Naive B cell (primary cell): ENCODE data around the gene SAMD4A. TPM values are rescaled to one million over a fixed set of nuclear protein-coding genes. Genes with fewer than 3 reads are reported as not detected.

Source experiments
- ATAC-seq, 2 donors: fragments of 150-1000 bp; cut with Tn5 transposase; 2 replicates each; pipeline ENCODE4 v1.10.0; 2021; ENCODE audit warnings: low read depth in 2 of 2, mild to moderate bottlenecking in 2 of 2, moderate library complexity in 2 of 2
- DNase-seq: peaks from one replicate; pipeline ENCODE4 v3.0.0; 2022
- H3K27ac Mint-ChIP-seq, 6 donors: one replicate each; pipeline ENCODE4 v1.8.0; 2020 to 2022; ENCODE audit warnings: mild to moderate bottlenecking in 6 of 6, mixed read lengths in 6 of 6, moderate library complexity in 5 of 6, inconsistent platforms in 2 of 6
- H3K27me3 Mint-ChIP-seq, 3 donors: one replicate each; pipeline ENCODE4 v1.8.0; 2021 to 2022; ENCODE audit warnings: mixed read lengths in 3 of 3, mild to moderate bottlenecking in 1 of 3
- H3K36me3 Mint-ChIP-seq, 2 donors: one replicate each; pipeline ENCODE4 v1.8.0; 2020 to 2022; ENCODE audit warnings: mixed read lengths in 2 of 2, inconsistent platforms in 1 of 2, mild to moderate bottlenecking in 1 of 2
- H3K4me1 Mint-ChIP-seq, 3 donors: one replicate each; pipeline ENCODE4 v1.8.0; 2020 to 2022; ENCODE audit warnings: mixed read lengths in 3 of 3, inconsistent platforms in 1 of 3, mild to moderate bottlenecking in 1 of 3, moderate library complexity in 1 of 3
- H3K4me3 Mint-ChIP-seq, 8 donors: one replicate each; pipeline ENCODE4 v1.8.0; 2020 to 2022; ENCODE audit warnings: mild to moderate bottlenecking in 8 of 8, mixed read lengths in 8 of 8, moderate library complexity in 8 of 8, inconsistent platforms in 2 of 8
- H3K9me3 Mint-ChIP-seq, 7 donors: one replicate each; pipeline ENCODE4 v1.8.0; 2020 to 2022; ENCODE audit warnings: mixed read lengths in 7 of 7, mild to moderate bottlenecking in 5 of 7, inconsistent platforms in 2 of 7, moderate library complexity in 1 of 7
- polyA plus RNA-seq, 6 donors: library from polyadenylated mRNA; unstranded; fragments of 300-500 nt; fragmentation: Illumina TruSeq; gene quantifications; one replicate each; pipeline ENCODE4 v1.2.3, GENCODE V29; 2021; ENCODE audit warnings: low read depth in 6 of 6

SAMD4A gene
- polyA plus RNA-seq, 6 donors from 2014 or later = 0.84 to 2.1 (median 1.2) TPM; not detected in 1

DNA sequence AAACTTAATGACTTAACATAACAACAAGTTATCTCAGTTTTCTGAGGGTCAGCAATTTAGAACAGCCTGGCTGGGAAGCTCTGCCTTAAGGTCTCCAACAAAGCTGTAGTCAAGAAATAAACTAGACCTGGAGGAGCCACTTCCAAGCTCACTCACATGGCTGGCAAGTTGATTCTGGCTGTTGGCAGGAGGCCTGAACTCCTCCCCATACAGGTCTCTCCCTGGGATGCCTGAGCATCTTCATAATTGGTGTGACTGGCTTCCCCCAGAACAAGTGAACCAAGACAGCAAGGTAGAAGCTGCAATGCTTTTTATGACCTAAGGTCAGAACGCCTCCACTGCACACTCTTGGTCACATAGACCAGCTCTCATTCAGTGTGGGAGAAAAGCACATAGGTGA, 128.3 kb downstream of the SAMD4A start:
- DNase-seq (no peak), ATAC-seq (no peak)
- H3K4me3 Mint-ChIP-seq = no peak overlapping the region
- peaks cover 8 to 27% (median 10%) of the 10 kb centered on the region in 3 donors for H3K4me1 Mint-ChIP-seq
- H3K27me3 Mint-ChIP-seq = no peaks in the 10 kb centered on the region
- H3K27ac Mint-ChIP-seq = no peak overlapping the region
- H3K36me3 Mint-ChIP-seq = no peaks in the 10 kb centered on the region
- no peaks in the 10 kb centered on the region for H3K9me3 Mint-ChIP-seq

GRCh38 chr14:54697001-54697400, 130.1 kb downstream of the SAMD4A start:
- peaks cover 0 to 2% of the 10 kb centered on the region in 2 donors for H3K36me3 Mint-ChIP-seq
- no peaks in the 10 kb centered on the region for H3K27me3 Mint-ChIP-seq
- DNase-seq (no peak), ATAC-seq (no peak)
- H3K4me3 Mint-ChIP-seq = no peak overlapping the region
- peak overlapping the region in 2 of 6 donors; percentile 9 to 28 for H3K27ac Mint-ChIP-seq
- H3K9me3 Mint-ChIP-seq = no peaks in the 10 kb centered on the region
- H3K4me1 Mint-ChIP-seq = peaks cover 6 to 20% (median 10%) of the 10 kb centered on the region in 3 donors

DNA sequence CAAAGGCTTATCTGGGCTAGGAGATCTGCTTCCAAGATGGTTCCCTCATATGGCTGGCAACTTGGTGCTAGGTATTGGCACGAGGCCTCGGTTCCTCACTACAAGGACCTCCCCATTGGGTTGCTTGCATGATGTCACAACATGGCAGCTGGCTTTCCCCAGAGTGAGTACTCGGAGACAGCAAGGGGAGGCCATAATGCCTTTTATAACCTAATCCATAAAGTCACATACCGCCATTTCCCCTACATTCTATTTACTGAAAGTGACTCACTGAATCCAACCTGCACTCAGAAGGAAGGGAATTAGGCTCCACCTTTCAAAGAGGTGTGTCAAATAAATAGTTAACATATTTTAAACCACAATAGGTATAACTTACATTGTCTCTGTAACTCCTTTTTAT, 130.9 kb downstream of the SAMD4A start:
- no peaks in the 10 kb centered on the region for H3K9me3 Mint-ChIP-seq
- ATAC-seq (no peak), DNase-seq (no peak)
- H3K4me3 Mint-ChIP-seq = no peak overlapping the region
- H3K4me1 Mint-ChIP-seq = peaks cover 6 to 20% (median 10%) of the 10 kb centered on the region in 3 donors
- no peaks in the 10 kb centered on the region for H3K27me3 Mint-ChIP-seq
- H3K36me3 Mint-ChIP-seq = peaks cover 0 to 7% of the 10 kb centered on the region in 2 donors
- no peak overlapping the region for H3K27ac Mint-ChIP-seq

DNA sequence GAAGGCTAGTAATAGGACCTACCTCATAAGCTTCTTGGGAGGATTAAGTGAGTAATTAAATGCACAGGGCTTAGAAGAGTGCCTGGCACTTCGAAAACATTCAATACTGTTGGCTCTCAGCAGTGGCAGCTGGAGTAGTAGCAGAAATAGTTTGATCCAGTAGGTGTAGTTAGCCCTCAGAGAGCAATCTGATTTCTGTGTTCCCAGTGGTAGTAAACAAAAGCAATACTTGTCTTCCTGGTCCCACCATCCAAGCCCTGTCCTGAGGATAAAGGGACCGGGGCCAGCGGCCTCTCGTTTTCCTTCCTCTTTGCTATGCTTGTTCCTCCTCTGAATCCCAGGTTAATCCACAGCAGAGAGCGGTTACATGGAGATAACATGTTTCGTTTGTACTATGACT, 131.6 kb downstream of the SAMD4A start:
- H3K27ac Mint-ChIP-seq = no peak overlapping the region
- no peaks in the 10 kb centered on the region for H3K27me3 Mint-ChIP-seq
- peaks cover 8 to 19% (median 9%) of the 10 kb centered on the region in 3 donors for H3K4me1 Mint-ChIP-seq
- no peak overlapping the region for H3K4me3 Mint-ChIP-seq
- peaks cover 0 to 7% of the 10 kb centered on the region in 2 donors for H3K36me3 Mint-ChIP-seq
- ATAC-seq (no peak), DNase-seq (no peak)
- H3K9me3 Mint-ChIP-seq = no peaks in the 10 kb centered on the region

- DNase-seq (no peak), ATAC-seq (no peak)
- H3K27me3 Mint-ChIP-seq = no peaks in the 10 kb centered on the region
- no peak overlapping the region for H3K4me3 Mint-ChIP-seq
- peaks cover 4 to 14% (median 8%) of the 10 kb centered on the region in 3 donors for H3K4me1 Mint-ChIP-seq
- H3K9me3 Mint-ChIP-seq = no peaks in the 10 kb centered on the region
- peaks cover 0 to 7% of the 10 kb centered on the region in 2 donors for H3K36me3 Mint-ChIP-seq
- H3K27ac Mint-ChIP-seq = peak overlapping the region in 2 of 6 donors; percentile 39 to 41
Observed at GRCh38 chr14:54698966-54699530, 132.1 kb downstream of the SAMD4A start.

DNA sequence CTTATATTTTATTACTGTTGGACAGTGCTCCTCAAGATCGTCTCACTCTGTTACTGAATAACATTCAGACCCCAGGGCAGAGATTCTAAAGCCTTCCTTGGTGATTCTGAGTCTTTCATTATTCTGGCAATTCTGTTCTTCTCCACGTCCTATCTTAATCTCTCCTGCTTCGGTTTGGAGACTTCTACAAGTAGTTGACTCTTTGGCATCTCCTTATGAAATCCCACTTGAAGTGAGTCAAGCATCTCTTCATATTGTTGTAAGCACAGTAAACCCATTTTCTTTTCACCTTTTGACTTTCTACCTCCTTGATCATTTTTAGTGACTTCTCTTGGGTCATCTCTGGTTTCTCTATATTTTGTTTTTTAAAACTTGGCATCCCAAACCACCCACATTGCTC, 132.8 kb downstream of the SAMD4A start:
- Mint-ChIP-seq H3K4me1 (peaks cover 0 to 8% (median 8%) of the 10 kb centered on the region in 3 donors), H3K9me3 (no peaks in the 10 kb centered on the region), H3K36me3 (peaks cover 0 to 7% of the 10 kb centered on the region in 2 donors), H3K27me3 (no peaks in the 10 kb centered on the region), H3K4me3 (no peak overlapping the region), H3K27ac (peak overlapping the region in 1 of 6 donors; percentile 18)
- DNase-seq (no peak), ATAC-seq (no peak)

GRCh38 chr14:54700717-54701116, 133.8 kb downstream of the SAMD4A start:
- Mint-ChIP-seq H3K9me3 (no peaks in the 10 kb centered on the region), H3K27me3 (no peaks in the 10 kb centered on the region), H3K27ac (peak overlapping the region in 1 of 6 donors; percentile 88), H3K4me3 (no peak overlapping the region), H3K36me3 (peaks cover 0 to 7% of the 10 kb centered on the region in 2 donors), H3K4me1 (peaks cover 0 to 8% (median 8%) of the 10 kb centered on the region in 3 donors)
- ATAC-seq (no peak), DNase-seq (no peak)

DNA sequence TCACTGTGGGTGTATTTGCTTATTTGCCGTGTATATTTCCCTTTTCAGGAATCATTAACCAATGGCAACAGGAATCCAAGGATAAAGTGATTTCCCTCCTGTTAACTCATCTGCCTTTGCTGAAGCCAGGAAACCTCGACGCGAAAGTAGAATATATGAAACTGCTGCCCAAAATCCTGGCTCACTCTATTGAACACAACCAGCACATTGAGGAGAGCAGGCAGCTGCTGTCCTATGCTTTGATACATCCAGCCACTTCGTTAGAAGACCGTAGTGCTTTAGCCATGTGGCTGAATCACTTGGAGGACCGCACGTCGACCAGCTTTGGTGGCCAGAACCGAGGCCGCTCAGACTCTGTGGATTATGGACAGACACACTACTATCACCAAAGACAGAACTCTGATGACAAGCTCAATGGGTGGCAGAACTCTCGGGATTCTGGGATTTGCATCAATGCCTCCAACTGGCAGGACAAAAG, 135.1 kb downstream of the SAMD4A start:
- Mint-ChIP-seq H3K36me3 (peaks cover 0 to 7% of the 10 kb centered on the region in 2 donors), H3K27ac (peak overlapping the region in 1 of 6 donors; percentile 60), H3K9me3 (no peaks in the 10 kb centered on the region), H3K27me3 (no peaks in the 10 kb centered on the region), H3K4me3 (no peak overlapping the region), H3K4me1 (peaks cover 5 to 21% (median 16%) of the 10 kb centered on the region in 3 donors)
- ATAC-seq = no peak
- no peak for DNase-seq

- no peaks in the 10 kb centered on the region for H3K9me3 Mint-ChIP-seq
- no peaks in the 10 kb centered on the region for H3K27me3 Mint-ChIP-seq
- peaks cover 5 to 22% (median 16%) of the 10 kb centered on the region in 3 donors for H3K4me1 Mint-ChIP-seq
- no peak overlapping the region for H3K4me3 Mint-ChIP-seq
- no peak for DNase-seq
- H3K27ac Mint-ChIP-seq = no peak overlapping the region
- H3K36me3 Mint-ChIP-seq = peaks cover 0 to 7% of the 10 kb centered on the region in 2 donors
- no peak for ATAC-seq
Observed at GRCh38 chr14:54702492-54702891, 135.6 kb downstream of the SAMD4A start.

GRCh38 chr14:54703082-54703481, 136.2 kb downstream of the SAMD4A start:
- no peak for ATAC-seq
- DNase-seq = no peak
- H3K36me3 Mint-ChIP-seq = peaks cover 0 to 7% of the 10 kb centered on the region in 2 donors
- H3K4me3 Mint-ChIP-seq = no peak overlapping the region
- H3K27me3 Mint-ChIP-seq = no peaks in the 10 kb centered on the region
- peaks cover 5 to 20% (median 16%) of the 10 kb centered on the region in 3 donors for H3K4me1 Mint-ChIP-seq
- H3K27ac Mint-ChIP-seq = no peak overlapping the region
- H3K9me3 Mint-ChIP-seq = no peaks in the 10 kb centered on the region

DNA sequence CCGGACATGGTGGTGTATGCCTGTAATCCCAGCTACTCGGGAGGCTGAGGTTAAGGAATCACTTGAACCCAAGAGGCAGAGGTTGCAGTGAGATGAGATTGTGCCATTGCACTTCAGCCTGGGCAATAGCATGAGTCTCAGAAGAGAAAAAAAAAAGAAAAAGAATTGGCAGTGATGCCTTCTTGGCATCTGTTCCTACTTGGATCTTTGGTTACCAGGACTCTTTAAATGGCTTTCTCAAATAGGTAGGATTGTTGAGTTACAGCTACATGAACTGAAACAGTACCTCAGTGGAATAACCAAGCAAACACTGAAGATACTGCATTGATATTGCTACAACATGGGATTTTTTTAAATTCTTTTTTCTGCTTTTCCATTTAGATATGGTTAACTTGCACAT, 136.8 kb downstream of the SAMD4A start:
- DNase-seq (no peak), ATAC-seq (no peak)
- H3K27ac Mint-ChIP-seq = no peak overlapping the region
- H3K4me3 Mint-ChIP-seq = no peak overlapping the region
- peaks cover 5 to 18% (median 13%) of the 10 kb centered on the region in 3 donors for H3K4me1 Mint-ChIP-seq
- H3K36me3 Mint-ChIP-seq = peaks cover 0 to 7% of the 10 kb centered on the region in 2 donors
- H3K27me3 Mint-ChIP-seq = no peaks in the 10 kb centered on the region
- no peaks in the 10 kb centered on the region for H3K9me3 Mint-ChIP-seq

GRCh38 chr14:54704768-54705167, 137.8 kb downstream of the SAMD4A start:
- ATAC-seq = no peak
- DNase-seq = no peak
- Mint-ChIP-seq H3K9me3 (no peaks in the 10 kb centered on the region), H3K27me3 (no peaks in the 10 kb centered on the region), H3K27ac (peak overlapping the region in 1 of 6 donors; percentile 74), H3K4me3 (no peak overlapping the region), H3K36me3 (peaks cover 0 to 7% of the 10 kb centered on the region in 2 donors), H3K4me1 (peaks cover 5 to 17% (median 8%) of the 10 kb centered on the region in 3 donors)

GRCh38 chr14:54706769-54707168, 139.8 kb downstream of the SAMD4A start:
- DNase-seq = no peak
- Mint-ChIP-seq H3K27me3 (no peaks in the 10 kb centered on the region), H3K9me3 (no peaks in the 10 kb centered on the region), H3K36me3 (peaks cover 0 to 7% of the 10 kb centered on the region in 2 donors), H3K27ac (peak overlapping the region in 2 of 6 donors; percentile 36 to 91), H3K4me3 (peak overlapping the region in 1 of 8 donors; percentile 77), H3K4me1 (peaks cover 12 to 21% (median 16%) of the 10 kb centered on the region in 3 donors)
- ATAC-seq = no peak

- Mint-ChIP-seq H3K27me3 (no peaks in the 10 kb centered on the region), H3K36me3 (no peaks in the 10 kb centered on the region), H3K4me1 (peaks cover 16 to 33% (median 21%) of the 10 kb centered on the region in 3 donors), H3K27ac (no peak overlapping the region), H3K9me3 (no peaks in the 10 kb centered on the region), H3K4me3 (no peak overlapping the region)
- ATAC-seq (no peak), DNase-seq (no peak)
Observed at GRCh38 chr14:54708161-54708560, 141.2 kb downstream of the SAMD4A start.
